ENCODE measurements around the gene EPHA2.
A peak's percentile ranks its signal among the peaks of the same experiment; 100 is the strongest.

- TF ChIP-seq RARB (CRISPR knock-in tag; IDR thresholded peaks at IDR 0.05) (no peak), ARNTL (CRISPR knock-in tag; IDR thresholded peaks at IDR 0.05; ENCODE audit: borderline replicate concordance, low read depth) (no peak), ZNF70 (CRISPR knock-in tag; IDR thresholded peaks at IDR 0.05) (no peak; the same call in 1 of the 2 replicates), ZNF8 (CRISPR knock-in tag; IDR thresholded peaks at IDR 0.05) (no peak), CSRNP3 (CRISPR knock-in tag; IDR thresholded peaks at IDR 0.05) (no peak), PATZ1 (CRISPR knock-in tag; IDR thresholded peaks at IDR 0.05; ENCODE audit: borderline replicate concordance) (0 out of 2 replicates have a peak, but pooled peaks have one; percentile 30), ZC3H10 (CRISPR knock-in tag; IDR thresholded peaks at IDR 0.05) (no peak), CREB5 (CRISPR knock-in tag; IDR thresholded peaks at IDR 0.05; ENCODE audit: low read depth) (no peak), POU6F1 (CRISPR knock-in tag; IDR thresholded peaks at IDR 0.05; ENCODE audit: borderline replicate concordance, low read depth) (no peak)
Observed at GRCh38 chr1:16175610-16176553, 20.0 kb upstream of the EPHA2 start.

All from SK-N-SH treated with all-trans-retinoic acid at 6 μM for 48 hours (cell line).